OCI-LY3 (cell line): ENCODE results near the gene RGS13.

Source experiments
- H2AFZ ChIP-seq: fragments of 200-600, 300-600 bp; shearing (Covaris generic); 2 replicates; pipeline ENCODE4 v1.6.0; 2014; ENCODE audit warnings: antibody characterized with exemption, low read depth, low read length
- H3K27ac ChIP-seq: fragments of 200-600, 300-600 bp; sonication (generic); 2 replicates; pipeline ENCODE4 v1.5.1; 2014; ENCODE audit warnings: mild to moderate bottlenecking, low read length, moderate library complexity, mixed read lengths
- H3K27me3 ChIP-seq: fragments of 200-600, 300-600 bp; sonication (generic); 2 replicates; pipeline ENCODE4 v1.6.1; 2014; ENCODE audit warnings: low read depth, low read length, mixed read lengths
- H3K36me3 ChIP-seq: fragments of 200-600, 300-600 bp; sonication (generic); replicated peaks from 2 replicates; pipeline ENCODE3; 2014; ENCODE audit warnings: low read depth, low read length, mixed read lengths
- H3K4me1 ChIP-seq: fragments of 300-600, 200-600 bp; sonication (generic); 2 replicates; pipeline ENCODE4 v1.6.1; 2014; ENCODE audit warnings: low read length, mixed read lengths
- H3K4me2 ChIP-seq: fragments of 200-600, 300-600 bp; sonication (generic); 2 replicates; pipeline ENCODE4 v1.6.1; 2014; ENCODE audit warnings: low read length, mixed read lengths
- H3K4me3 ChIP-seq: fragments of 300-600, 200-600 bp; sonication (generic); 2 replicates; pipeline ENCODE4 v1.5.1; 2014; ENCODE audit warnings: antibody characterized with exemption, mild to moderate bottlenecking, low read length, moderate library complexity
- H3K79me2 ChIP-seq: fragments of 300-600, 200-600 bp; shearing (Covaris generic); 2 replicates; pipeline ENCODE4 v1.6.1; 2014; ENCODE audit warnings: mild to moderate bottlenecking, low read length, mixed read lengths
- H3K9ac ChIP-seq: fragments of 300-600, 200-600 bp; shearing (Covaris generic); 2 replicates; pipeline ENCODE4 v1.6.0; 2014; ENCODE audit warnings: mild to moderate bottlenecking, low read length, moderate library complexity
- H3K9me3 ChIP-seq: fragments of 200-600, 300-600 bp; shearing (Covaris generic); 2 replicates; pipeline ENCODE4 v1.6.1; 2014; ENCODE audit warnings: low read length, mixed read lengths; ENCODE audit not compliant: insufficient read depth
- H4K20me1 ChIP-seq: fragments of 200-600, 300-600 bp; sonication (generic); 2 replicates; pipeline ENCODE4 v1.6.1; 2016; ENCODE audit warnings: low read length, mixed read lengths; ENCODE audit not compliant: insufficient read depth
- CTCF ChIP-seq: fragments of 200-600, 300-600 bp; sonication (generic); IDR thresholded peaks from 2 replicates; pipeline ENCODE4 v1.5.1; 2014; ENCODE audit warnings: antibody characterized with exemption, low read length, low read depth
- EZH2phosphoT487 ChIP-seq: fragments of 200-600 bp; shearing (Covaris generic); IDR thresholded peaks from 2 replicates; pipeline ENCODE4 v1.6.1; 2018; ENCODE audit warnings: antibody characterized with exemption, mixed run types, low read depth

The RGS13 gene

GRCh38 chr1:192610112-192610889 is 25.6 kb upstream of the RGS13 start:
- Histone ChIP-seq H3K9ac (peak overlapping the region; percentile 67), H3K27me3 (no peaks in the 10 kb centered on the region), H3K4me1 (peaks cover 79% of the 10 kb centered on the region), H3K9me3 (no peaks in the 10 kb centered on the region), H3K4me3 (peak overlapping the region; percentile 70), H2AFZ (peak overlapping the region; percentile 58), H3K36me3 (no peaks in the 10 kb centered on the region), H4K20me1 (no peaks in the 10 kb centered on the region), H3K27ac (peak overlapping the region; percentile 92), H3K79me2 (no peaks in the 10 kb centered on the region), H3K4me2 (peak overlapping the region; percentile 89)
- TF ChIP-seq CTCF: peak; percentile 59
- TF ChIP-seq EZH2phosphoT487: no peak

- Histone ChIP-seq H3K9me3 (no peaks in the 10 kb centered on the region), H3K9ac (no peak overlapping the region), H4K20me1 (no peaks in the 10 kb centered on the region), H3K27ac (no peak overlapping the region), H3K4me3 (no peak overlapping the region), H3K4me2 (no peak overlapping the region), H3K4me1 (peaks cover 38% of the 10 kb centered on the region), H3K27me3 (no peaks in the 10 kb centered on the region), H2AFZ (no peak overlapping the region), H3K79me2 (no peaks in the 10 kb centered on the region), H3K36me3 (no peaks in the 10 kb centered on the region)
- TF ChIP-seq EZH2phosphoT487 (no peak), CTCF (no peak)
These were observed 20.9 kb upstream of the RGS13 start for GRCh38 chr1:192615055-192615454.

- peaks cover 4% of the 10 kb centered on the region for H3K36me3 ChIP-seq
- H3K79me2 ChIP-seq: no peaks in the 10 kb centered on the region
- H3K27ac ChIP-seq: no peak overlapping the region
- H3K27me3 ChIP-seq: no peaks in the 10 kb centered on the region
- H3K4me1 ChIP-seq: peaks cover 5% of the 10 kb centered on the region
- no peak overlapping the region for H3K4me3 ChIP-seq
- H3K9me3 ChIP-seq: no peaks in the 10 kb centered on the region
- H3K4me2 ChIP-seq: no peak overlapping the region
- no peaks in the 10 kb centered on the region for H4K20me1 ChIP-seq
- no peak for TF ChIP-seq EZH2phosphoT487
- TF ChIP-seq CTCF: no peak
- H2AFZ ChIP-seq: no peak overlapping the region
- H3K9ac ChIP-seq: no peak overlapping the region
These were observed 15.8 kb upstream of the RGS13 start for GRCh38 chr1:192620071-192620635.

GRCh38 chr1:192626366-192627179 is 9.4 kb upstream of the RGS13 start:
- peak overlapping the region; percentile 82 for H3K4me2 ChIP-seq
- H3K9ac ChIP-seq: peak overlapping the region; percentile 72
- no peaks in the 10 kb centered on the region for H3K27me3 ChIP-seq
- peak overlapping the region; percentile 62 for H3K4me3 ChIP-seq
- no peaks in the 10 kb centered on the region for H4K20me1 ChIP-seq
- H3K27ac ChIP-seq: peak overlapping the region; percentile 92
- H3K4me1 ChIP-seq: peaks cover 64% of the 10 kb centered on the region
- H3K9me3 ChIP-seq: no peaks in the 10 kb centered on the region
- peaks cover 9% of the 10 kb centered on the region for H3K36me3 ChIP-seq
- TF ChIP-seq CTCF: no peak
- no peak for TF ChIP-seq EZH2phosphoT487
- H2AFZ ChIP-seq: no peak overlapping the region
- peaks cover 44% of the 10 kb centered on the region for H3K79me2 ChIP-seq
